ENCODE measurements around the gene TP53BP2.

TP53BP2 gene

DNA sequence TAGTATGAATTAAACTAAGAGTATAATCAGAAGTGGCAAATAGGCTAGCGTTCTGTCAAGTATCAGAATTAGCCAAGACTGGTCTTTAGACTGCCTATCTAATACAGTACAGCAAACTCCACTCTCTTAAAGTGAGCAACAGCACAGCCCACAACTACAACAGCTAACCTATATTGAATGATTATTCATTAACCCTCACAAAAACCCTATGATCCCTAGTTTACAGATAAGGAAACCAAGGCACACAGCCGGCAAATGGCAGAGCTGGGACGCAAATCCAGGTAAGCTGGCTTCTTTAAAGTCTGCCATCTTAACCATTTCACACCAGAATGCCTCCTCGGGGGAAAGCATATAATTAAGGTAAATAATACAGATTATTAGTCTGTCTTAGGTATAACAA lies 52.0 kb downstream of the TP53BP2 start:
- Histone ChIP-seq H3K36me3 (ENCODE audit: control insufficient read depth, insufficient read depth, low read length) (no peaks in the 10 kb centered on the region; the same call in 1 of the 2 replicates), H3K4me3 (replicated peaks; ENCODE audit: low read depth, low read length) (no peak overlapping the region), H3K27me3 (replicated peaks; ENCODE audit: control insufficient read depth, insufficient read depth, low read length) (no peaks in the 10 kb centered on the region)
- DNase-seq (ENCODE audit: extremely low read depth, insufficient read length) = no peak
- TF ChIP-seq, protein P1, sequence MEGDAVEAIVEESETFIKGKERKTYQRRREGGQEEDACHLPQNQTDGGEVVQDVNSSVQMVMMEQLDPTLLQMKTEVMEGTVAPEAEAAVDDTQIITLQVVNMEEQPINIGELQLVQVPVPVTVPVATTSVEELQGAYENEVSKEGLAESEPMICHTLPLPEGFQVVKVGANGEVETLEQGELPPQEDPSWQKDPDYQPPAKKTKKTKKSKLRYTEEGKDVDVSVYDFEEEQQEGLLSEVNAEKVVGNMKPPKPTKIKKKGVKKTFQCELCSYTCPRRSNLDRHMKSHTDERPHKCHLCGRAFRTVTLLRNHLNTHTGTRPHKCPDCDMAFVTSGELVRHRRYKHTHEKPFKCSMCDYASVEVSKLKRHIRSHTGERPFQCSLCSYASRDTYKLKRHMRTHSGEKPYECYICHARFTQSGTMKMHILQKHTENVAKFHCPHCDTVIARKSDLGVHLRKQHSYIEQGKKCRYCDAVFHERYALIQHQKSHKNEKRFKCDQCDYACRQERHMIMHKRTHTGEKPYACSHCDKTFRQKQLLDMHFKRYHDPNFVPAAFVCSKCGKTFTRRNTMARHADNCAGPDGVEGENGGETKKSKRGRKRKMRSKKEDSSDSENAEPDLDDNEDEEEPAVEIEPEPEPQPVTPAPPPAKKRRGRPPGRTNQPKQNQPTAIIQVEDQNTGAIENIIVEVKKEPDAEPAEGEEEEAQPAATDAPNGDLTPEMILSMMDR (IDR thresholded peaks at IDR 0.05; ENCODE audit: insufficient read depth, low read length, poor library complexity, severe bottlenecking) = no peak

DNA sequence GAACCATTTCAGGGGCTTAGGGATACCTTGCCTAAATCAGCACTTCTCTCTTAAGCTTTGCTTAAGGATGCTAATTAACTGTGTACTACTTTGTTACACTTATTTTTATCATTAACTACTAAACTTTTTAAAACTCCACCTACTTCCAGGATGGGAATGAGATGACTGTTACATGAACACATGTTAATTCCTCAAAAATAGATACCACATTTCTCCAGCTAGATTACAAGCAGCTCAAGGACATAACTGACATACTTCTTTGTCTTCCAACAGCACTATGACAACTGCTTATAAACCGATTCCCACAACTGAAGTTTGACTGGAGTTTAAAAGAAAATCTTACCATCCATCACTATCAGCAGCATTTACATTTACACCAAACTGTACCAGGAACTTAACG lies 53.7 kb downstream of the TP53BP2 start:
- no peaks in the 10 kb centered on the region; the same call in 1 of the 2 replicates for H3K36me3 ChIP-seq (ENCODE audit: control insufficient read depth, insufficient read depth, low read length)
- TF ChIP-seq, protein P1 (IDR thresholded peaks at IDR 0.05; ENCODE audit: insufficient read depth, low read length, poor library complexity, severe bottlenecking) = no peak

DNA sequence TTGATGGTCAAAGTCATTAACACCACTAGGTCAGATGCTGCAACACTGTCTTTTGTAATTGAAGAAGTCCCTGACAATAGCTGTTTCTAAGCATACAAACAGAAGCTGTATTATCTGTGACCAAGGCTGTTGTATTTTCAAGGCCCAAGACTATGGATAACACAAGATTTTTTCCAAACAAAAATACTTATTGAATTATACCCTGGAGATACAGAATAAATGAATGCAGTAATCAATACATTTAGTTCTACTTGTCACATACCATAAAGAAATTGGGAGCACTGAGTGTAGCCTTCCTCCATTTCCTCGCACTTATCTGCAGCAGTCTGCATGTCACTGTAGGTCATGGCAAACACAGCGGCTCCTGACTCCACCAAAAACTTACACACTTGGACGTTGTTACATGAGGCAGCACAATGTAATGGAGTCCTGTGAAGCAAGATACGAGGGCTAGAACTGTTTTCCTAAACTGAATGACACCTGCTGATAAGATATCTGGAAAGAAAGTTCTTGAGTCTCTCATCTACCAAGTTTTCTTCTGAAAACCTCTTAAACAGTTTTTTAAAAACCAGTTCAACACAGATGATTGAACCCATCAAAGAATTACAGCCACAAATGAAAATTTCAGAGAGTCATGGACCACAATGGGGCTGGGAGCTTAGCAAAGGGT lies 56.9 kb downstream of the TP53BP2 start:
- TF ChIP-seq, protein P1 (IDR thresholded peaks at IDR 0.05; ENCODE audit: insufficient read depth, low read length, poor library complexity, severe bottlenecking) = no peak
- Histone ChIP-seq H3K4me3 (replicated peaks; ENCODE audit: low read depth, low read length) (no peak overlapping the region), H3K36me3 (ENCODE audit: control insufficient read depth, insufficient read depth, low read length) (no peaks in the 10 kb centered on the region), H3K27me3 (replicated peaks; ENCODE audit: control insufficient read depth, insufficient read depth, low read length) (no peaks in the 10 kb centered on the region)
- no peak for DNase-seq (ENCODE audit: extremely low read depth, insufficient read length)

More for the DNA sequence above, 53.7 kb downstream of the TP53BP2 start:
- no peak for DNase-seq (ENCODE audit: extremely low read depth, insufficient read length)
- no peaks in the 10 kb centered on the region for H3K27me3 ChIP-seq (replicated peaks; ENCODE audit: control insufficient read depth, insufficient read depth, low read length)
- no peak overlapping the region for H3K4me3 ChIP-seq (replicated peaks; ENCODE audit: low read depth, low read length)

DNA sequence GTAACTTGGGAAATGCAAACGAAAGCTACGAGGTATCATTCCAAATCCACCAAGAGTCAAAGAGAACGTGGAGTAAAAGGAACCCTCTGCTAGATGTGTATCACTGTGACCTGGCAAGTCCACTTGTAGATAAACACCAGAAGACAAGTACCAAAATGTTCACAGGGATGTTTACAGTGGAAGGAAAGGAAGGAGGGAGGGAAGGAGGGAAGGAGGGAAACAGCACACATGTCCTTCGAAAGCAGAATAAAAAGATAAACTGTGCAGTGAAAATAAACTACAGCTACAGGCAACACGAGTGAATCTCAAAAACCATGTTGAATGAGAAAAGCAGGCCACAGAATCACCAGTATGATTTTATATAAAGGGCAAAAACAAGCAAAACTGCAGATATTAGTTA lies 59.9 kb downstream of the TP53BP2 start:
- TF ChIP-seq, protein P1 (IDR thresholded peaks at IDR 0.05; ENCODE audit: insufficient read depth, low read length, poor library complexity, severe bottlenecking) = no peak
- Histone ChIP-seq H3K36me3 (ENCODE audit: control insufficient read depth, insufficient read depth, low read length) (no peaks in the 10 kb centered on the region), H3K27me3 (replicated peaks; ENCODE audit: control insufficient read depth, insufficient read depth, low read length) (no peaks in the 10 kb centered on the region), H3K4me3 (replicated peaks; ENCODE audit: low read depth, low read length) (no peak overlapping the region)
- DNase-seq (ENCODE audit: extremely low read depth, insufficient read length) = no peak

DNA sequence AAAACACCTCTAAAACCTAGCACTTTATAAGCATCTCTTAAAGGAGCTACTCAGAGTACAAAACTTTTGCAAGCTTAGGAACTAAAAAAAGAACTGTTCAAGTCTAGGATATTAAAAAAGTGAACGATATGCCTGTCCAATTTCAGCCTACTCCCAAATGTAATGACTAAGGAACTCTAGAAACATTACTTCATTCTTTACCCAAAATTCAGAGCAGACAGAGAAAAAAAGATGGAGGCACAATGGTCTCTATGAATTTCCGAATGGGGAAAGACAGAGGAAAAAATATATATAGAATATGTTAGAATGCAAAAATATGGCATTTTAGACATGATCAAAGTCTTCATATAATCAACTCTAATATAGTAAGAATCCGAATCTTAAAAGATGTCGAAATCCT lies 61.2 kb downstream of the TP53BP2 start:
- DNase-seq (ENCODE audit: extremely low read depth, insufficient read length) = no peak
- no peaks in the 10 kb centered on the region for H3K27me3 ChIP-seq (replicated peaks; ENCODE audit: control insufficient read depth, insufficient read depth, low read length)
- no peak overlapping the region for H3K4me3 ChIP-seq (replicated peaks; ENCODE audit: low read depth, low read length)
- TF ChIP-seq, protein P1 (IDR thresholded peaks at IDR 0.05; ENCODE audit: insufficient read depth, low read length, poor library complexity, severe bottlenecking) = no peak
- no peaks in the 10 kb centered on the region for H3K36me3 ChIP-seq (ENCODE audit: control insufficient read depth, insufficient read depth, low read length)

DNA sequence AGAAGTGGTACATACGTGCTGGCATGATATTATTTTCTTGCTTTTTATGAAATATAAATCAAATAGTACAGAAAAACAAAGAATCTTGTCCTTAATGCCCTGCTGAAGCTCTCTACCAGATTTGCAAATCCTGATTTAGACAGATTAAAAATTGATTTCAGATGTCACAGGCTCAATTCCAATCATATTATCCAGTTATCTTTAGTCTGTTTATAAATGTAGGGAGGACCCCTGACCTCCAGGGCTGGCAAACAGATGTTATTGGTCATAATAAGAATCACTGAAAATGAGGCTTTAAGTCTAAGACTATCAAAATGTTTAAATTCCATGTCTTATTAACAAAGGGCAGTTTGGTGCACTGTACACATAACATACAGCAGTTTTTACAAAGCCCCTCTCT lies 62.1 kb downstream of the TP53BP2 start:
- Histone ChIP-seq H3K27me3 (replicated peaks; ENCODE audit: control insufficient read depth, insufficient read depth, low read length) (no peaks in the 10 kb centered on the region), H3K36me3 (ENCODE audit: control insufficient read depth, insufficient read depth, low read length) (no peaks in the 10 kb centered on the region), H3K4me3 (replicated peaks; ENCODE audit: low read depth, low read length) (no peak overlapping the region)
- no peak for DNase-seq (ENCODE audit: extremely low read depth, insufficient read length)
- TF ChIP-seq, protein P1 (IDR thresholded peaks at IDR 0.05; ENCODE audit: insufficient read depth, low read length, poor library complexity, severe bottlenecking) = no peak
